ENCODE results near the gene PCNT.
"Not testable (repeated sequence)": the region's sequence is repeated elsewhere in the genome, so short reads cannot be mapped to it uniquely, and the experiment has no call there.

PCNT gene

DNA sequence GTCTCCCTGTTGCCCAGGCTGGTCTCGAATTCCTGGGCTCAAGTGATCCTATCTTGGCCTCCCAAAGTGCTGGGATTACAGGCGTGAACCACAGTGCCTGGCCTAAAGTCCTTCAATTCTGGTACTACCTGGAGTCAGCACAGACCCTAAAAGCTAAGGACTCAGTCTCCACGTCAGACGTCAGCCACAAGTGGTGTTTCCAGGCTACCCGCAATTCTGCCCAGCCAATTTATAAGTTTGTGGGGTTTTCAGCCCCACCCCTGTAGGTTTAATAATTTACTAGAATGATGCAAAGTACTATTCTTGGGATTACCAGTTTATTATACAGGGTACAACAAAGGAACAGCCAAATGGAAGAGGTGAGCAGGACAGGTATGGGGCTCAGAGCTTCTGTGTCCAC lies 124.2 kb downstream of the PCNT start:
- DNase-seq (ENCODE audit: low read depth in 4 of 4, low spot score in 1 of 4) = no peak

DNA sequence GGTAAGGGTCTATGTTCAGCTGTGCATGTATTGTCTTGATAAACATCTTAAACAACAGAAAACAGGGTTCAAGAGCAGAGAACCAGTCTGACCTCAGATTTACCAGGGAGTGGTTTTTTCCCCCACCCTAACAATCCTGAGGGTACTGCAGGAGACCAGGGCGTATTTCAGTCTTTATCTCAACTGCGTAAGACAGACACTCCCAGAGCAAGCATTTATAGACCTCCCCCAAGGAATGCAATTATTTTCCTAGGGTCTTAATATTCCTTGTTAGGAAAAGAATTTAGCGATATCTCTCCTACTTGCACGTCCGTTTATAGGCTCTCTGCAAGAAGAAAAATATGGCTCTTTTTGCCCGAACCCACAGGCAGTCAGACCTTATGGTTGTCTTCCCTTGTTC lies 124.9 kb downstream of the PCNT start:
- not testable (repeated sequence) for DNase-seq (ENCODE audit: low read depth in 4 of 4, low spot score in 1 of 4)

DNA sequence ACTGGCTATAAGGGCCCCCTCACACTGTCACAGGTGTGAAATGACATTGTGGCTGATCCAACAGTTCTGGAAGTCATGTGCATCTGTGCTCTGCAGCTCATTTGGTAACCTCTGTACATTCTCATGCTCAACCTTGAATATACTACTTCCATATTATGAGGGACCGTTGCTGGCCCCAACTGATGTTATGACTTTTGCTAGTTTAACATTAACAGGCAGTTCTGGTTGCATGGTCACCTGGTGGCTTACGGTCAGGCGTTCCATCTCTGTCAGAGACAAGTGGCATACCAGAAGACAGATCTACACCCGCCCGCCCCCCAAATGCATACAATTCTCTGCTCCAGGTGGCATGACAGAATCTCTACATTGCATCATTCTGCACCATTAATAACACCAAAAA lies 128.8 kb downstream of the PCNT start:
- no peak for DNase-seq (ENCODE audit: low read depth in 4 of 4, low spot score in 1 of 4)

DNA sequence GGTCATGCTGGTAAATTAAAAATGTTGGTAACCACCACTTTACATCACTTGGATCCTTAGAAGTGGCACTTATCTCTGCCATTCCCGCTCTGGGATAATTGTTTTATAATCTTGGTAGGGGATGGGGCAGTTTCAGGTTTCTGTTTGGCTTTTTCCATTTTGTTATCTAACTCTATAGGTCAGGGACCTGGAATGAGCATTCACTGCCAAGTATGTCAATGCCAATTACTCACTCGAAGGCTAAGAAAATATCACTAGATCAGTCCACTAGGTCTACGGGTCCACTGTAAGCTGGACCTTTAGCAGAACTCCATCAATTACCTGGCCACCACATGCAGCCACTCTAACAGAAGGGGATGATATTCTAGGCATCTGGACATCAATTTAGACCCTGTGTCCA lies 130.2 kb downstream of the PCNT start:
- no peak for DNase-seq (ENCODE audit: low read depth in 4 of 4, low spot score in 1 of 4)

DNA sequence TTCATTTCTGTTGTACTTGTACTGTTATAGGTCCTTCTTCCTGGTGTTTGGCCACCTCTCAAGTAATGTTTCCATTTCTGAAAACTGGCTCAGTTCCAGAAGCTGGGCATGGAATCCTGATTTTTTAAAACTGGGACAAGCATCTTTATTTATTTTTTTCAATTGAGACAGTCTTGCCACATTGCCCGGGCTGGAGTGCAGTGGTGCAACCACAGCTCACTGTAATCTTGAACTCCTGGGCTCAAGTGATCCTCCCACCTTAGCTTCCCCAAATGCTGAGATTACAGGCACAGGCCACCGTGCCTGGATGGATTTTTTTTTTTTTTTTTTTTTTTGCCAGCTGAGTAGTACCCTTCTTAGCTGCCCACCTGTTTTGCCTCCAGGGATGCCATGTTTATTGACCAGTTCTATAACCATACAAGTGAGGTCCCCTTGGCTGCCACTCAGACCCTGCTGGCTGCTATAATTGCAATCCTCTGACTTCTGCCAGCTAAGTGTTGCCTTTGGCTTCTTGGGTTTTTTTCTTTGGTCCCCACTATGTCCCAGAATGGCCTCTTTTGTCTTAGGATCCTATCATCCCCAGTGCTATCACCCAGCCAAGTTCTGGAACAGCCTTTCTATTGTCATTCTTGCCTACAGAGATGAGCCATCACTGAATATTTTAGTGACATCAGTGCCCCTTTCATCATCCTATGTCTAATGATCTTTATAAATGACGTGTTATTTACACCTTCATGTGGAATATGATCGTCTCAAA lies 130.9 kb downstream of the PCNT start:
- no peak for DNase-seq (ENCODE audit: low read depth in 4 of 4, low spot score in 1 of 4)

DNA sequence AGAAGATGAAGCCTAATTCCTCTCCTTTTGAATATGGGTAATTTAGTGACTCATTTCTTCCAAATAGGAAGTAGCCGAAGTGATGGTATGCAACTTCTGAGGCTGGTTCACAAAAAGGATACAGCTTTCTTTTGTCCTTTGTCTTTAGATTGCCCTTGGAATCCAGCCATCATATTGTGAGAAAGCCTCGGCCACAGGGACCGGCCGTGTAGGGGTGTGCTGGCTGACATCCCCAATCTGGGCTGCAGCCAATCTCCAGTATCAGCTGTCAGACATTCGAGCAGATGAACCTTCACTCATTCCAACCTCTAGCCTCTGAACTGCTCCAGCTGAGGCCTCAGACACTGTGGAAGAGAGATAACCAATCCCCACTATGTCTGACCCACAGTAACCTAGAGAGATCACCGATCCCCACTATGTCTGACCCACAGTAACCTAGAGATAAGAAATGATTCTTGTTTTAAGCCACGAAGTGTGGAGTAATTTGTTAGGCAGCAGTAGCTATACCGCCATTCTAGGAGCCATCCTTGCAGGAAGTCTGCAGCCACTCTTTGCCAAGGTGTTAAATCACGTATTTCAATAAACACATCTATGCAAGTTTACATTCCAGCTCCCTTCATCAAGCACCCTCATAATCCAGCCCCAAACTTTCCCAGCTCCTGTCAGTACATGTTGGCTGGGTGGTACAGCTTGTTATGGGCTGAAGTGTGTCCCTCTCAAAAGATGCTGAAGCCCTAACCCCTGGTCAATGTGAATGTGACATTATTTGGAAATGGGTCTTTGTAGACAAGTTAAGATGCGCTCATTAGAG lies 131.8 kb downstream of the PCNT start:
- no peak for DNase-seq (ENCODE audit: low read depth in 4 of 4, low spot score in 1 of 4)

DNA sequence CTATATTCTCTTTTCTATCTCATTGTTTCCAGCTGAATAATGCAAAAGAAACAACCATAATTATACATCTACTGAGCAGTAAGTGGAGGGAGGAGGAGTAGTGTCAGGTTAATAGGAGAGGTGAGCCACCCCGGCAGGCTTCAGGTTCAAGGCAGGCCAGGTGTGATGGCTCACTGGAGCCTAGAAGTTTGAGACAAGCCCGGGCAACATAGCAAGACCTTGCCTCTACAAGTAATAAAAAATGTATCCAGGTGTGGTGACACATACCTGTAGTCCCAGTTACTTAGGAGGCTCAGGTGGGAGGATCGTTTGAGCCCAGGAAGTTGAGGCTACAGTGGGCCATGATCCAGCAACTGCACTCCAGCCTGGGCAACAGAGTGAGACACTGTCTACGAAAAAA lies 132.8 kb downstream of the PCNT start:
- no peak for DNase-seq (ENCODE audit: low read depth in 4 of 4, low spot score in 1 of 4)

DNA sequence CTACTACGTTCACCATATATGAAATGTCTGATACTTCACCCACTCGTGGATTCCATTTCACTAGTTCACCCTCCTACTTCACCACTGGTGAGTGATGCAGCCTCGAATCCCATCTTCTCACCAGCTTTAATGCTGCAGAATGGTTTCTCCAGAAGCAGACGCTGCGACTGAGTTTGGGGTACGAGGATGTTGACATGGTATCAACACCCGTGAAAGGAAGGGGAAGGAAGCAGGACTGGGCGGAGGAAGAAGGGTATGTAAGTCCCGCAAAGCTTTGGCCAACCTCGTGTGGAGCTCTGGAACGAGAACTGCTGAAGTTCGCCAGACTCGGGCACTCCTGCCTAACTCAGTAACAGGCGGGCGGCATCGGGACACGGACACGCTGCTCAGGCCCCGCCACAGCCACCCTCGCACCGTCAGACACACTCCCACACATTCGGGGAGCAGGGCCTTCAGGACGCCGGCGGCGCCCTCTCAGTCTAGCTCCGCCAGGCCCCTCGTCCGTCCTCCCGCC lies 133.9 kb downstream of the PCNT start:
- DNase-seq (ENCODE audit: low read depth in 4 of 4, low spot score in 1 of 4) = no peak

DNA sequence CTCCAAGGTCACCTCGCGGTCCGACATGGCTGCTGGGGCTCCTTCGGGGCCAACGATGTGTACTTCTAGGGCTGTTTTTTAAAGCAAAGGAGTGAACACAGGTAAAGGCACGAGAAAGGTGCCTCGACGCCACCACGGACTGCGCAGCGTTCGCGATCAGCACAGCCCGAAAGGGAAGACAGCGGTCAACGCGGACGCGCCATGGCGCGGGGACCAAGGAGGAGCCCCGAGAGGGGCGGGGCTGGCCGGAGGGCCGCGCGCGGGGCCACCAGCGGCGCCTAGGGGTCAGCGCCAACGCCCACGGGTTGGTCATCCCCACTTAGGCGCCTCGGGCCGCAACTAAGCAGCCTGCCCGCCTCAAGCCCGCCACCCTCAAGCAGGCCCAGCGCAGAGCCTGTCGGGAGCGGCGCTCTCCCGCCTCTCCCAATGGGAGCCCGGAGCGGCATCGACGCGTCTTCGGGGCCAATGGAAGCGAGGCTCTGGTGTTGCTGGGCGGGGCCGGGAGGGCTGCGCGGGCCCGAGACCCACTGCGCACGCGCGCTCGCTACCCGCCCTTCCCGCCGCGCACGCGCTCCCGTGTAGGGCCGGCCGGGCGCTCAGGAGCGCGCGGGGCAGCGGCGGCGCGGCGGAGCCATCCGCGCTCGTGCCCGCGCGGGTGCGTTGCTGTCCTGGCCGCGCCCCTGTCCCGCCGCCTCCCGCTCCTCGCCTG lies 134.5 kb downstream of the PCNT start, which contains the start of gene DIP2A:
TSS of gene DIP2A (plus strand) at position 577 of the 709 bp plus-strand sequence. CDS start 241 bp downstream, outside the sequence.
- peak; percentile 82 to 87 (median 86) for DNase-seq (ENCODE audit: low read depth in 4 of 4, low spot score in 1 of 4)

DNA sequence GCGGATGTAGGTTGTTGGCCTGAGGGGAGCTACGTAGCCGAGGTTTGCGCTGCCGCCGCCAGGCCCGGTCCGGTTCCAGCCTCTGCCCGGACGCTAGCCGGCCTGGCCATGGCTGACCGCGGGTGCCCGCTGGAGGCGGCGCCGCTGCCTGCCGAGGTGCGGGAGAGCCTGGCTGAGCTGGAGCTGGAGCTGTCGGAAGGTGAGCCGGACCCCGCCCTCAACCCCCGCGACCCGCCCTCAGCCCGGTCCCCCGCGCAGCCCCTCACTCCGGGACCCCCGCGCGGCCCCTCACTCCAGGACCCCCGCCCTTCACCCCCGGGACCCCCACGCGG lies 135.0 kb downstream of the PCNT start:
- no peak for DNase-seq (ENCODE audit: low read depth in 4 of 4, low spot score in 1 of 4)

DNA sequence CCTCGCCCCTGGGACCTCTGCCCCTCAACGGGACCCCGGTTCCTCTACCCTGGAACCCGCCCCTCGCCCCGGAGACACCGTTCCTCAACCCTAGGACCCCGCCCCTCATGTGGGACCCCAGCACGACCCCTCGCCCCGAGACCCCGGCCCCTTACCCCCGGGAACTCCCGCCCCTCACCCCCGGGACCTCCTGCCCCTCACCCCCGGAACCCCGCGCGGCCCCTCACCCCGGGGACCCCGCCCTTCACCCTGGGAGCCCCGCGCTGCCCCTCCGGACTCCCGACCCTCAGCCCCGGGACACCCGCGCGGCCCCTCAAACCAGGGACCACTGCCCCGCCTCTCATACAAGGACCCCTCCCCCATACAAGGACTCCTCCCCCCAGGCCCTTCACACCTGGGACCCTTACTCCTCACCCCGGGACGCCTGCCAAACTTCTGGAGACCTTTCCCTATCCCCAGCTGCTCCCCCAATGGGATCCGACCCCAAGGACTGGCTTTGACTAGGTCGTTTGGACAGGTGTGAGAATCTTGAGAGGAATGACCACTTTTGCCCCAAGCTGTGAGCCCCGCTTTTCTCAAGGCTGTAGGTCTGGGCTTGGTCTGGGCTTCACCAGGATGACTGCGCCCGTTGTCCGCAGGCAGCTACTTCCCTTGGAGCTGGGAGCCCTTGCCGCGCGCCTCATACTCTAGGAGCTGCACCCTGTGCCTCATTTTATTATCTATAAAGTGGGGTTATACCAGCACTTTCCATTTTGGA lies 135.6 kb downstream of the PCNT start:
- no peak for DNase-seq (ENCODE audit: low read depth in 4 of 4, low spot score in 1 of 4)

DNA sequence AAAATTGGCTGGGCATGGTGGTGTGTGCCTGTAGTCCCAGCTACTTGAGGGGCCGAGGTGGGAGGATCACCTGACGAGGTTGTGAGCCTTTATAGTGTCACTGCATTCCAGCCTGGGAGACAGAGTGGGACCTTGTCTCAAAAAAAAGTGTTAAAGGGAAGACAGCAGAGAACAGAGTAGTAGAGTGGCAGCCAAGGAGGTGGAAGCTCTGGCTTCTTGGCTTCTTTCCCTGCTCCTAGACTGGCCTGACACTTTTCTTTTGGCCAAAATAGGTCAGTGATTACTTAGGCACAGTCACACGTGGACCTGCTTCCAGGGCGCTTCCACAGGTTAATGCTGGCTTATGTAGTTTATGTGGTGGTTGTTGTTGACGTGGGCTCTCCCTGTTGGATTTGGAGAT lies 138.0 kb downstream of the PCNT start:
- DNase-seq (ENCODE audit: low read depth in 4 of 4, low spot score in 1 of 4) = no peak

DNA sequence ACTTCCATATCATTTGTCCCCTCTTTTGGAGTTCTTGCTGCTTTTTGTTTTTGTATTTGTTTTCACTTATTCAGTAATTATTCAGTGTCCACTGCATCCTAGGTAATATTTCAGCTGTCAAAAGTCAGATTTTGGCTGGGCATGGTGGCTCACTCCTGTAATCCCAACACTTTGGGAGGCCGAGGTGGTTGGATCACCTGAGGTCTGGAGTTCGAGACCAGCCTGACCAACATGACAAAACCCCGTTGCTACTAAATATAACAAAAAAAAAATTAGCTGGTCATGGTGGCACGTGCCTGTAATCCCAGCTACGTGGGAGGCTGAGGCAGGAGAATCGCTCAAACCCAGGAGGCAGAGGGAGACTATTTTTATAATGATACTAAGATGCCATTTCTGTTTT lies 141.2 kb downstream of the PCNT start:
- DNase-seq (ENCODE audit: low read depth in 4 of 4, low spot score in 1 of 4) = not testable (repeated sequence)

DNA sequence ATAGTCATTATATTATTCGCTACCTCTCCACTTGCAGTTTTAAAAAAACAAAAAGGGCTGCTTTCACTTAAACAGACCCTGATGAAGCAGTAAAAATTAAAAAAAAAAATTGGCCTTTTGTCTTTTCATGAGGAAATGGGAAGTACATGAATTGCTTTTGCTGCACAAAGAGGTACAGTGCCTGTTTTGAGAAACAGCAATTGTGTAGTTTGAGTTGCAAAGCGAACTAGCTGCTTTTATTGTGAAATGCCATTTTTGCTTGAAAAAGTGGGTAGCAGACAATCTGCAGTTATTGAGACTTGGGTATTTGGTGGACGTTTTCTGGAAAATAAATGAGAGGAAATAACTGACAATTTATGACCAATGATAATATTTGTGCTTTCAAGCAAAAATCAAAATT lies 141.7 kb downstream of the PCNT start:
- DNase-seq (ENCODE audit: low read depth in 4 of 4, low spot score in 1 of 4) = no peak

DNA sequence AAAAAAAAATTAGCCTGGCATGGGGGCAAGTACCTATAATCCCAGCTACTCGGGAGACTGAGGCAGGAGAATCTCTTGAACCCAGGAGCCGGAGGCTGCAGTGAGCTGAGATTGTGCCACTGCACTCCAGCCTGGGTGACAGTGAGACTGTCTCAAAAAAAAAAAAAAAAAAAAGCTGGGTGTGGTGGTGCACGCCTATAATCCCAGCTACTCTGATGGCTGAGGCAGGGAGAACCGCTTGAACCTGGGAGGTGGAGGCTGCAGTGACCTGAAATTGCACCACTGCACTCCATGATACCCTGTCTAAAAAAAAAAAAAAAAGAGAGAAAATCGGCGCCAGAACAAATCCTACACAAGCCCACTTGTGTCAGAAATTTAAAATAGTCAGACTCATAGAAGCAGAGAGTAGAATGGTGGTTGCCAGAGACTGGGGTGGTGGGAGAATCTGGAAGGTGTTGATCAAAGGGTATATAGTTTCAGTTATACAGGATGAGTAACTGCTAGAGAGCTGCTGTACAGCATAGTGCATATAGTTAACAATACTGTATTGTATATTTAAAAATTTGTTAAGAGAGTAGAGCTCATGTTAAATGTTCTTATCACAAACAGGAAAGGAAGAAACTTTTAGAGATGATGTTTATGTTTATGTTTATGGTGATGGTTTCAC lies 144.3 kb downstream of the PCNT start:
- DNase-seq (ENCODE audit: low read depth in 4 of 4, low spot score in 1 of 4) = no peak

DNA sequence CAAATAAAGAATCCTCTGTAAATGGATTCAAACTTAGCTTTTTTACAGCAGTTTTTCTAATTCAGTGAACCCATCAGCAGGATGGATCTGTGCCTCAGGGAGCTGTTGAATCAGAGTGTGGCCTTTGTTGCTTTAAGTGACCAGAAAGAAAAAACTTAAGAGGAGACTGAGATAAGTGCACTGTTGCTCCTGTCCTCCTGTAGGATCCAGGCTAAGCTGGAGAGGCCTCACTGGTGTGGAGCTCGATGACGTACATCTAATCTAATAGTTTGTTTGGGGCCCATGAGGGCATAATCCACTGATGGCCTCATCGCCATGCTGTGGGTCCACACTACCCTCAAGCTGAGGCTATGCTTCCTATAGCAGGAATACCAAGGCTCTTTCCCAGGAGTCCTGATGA lies 145.3 kb downstream of the PCNT start:
- no peak for DNase-seq (ENCODE audit: low read depth in 4 of 4, low spot score in 1 of 4)

DNA sequence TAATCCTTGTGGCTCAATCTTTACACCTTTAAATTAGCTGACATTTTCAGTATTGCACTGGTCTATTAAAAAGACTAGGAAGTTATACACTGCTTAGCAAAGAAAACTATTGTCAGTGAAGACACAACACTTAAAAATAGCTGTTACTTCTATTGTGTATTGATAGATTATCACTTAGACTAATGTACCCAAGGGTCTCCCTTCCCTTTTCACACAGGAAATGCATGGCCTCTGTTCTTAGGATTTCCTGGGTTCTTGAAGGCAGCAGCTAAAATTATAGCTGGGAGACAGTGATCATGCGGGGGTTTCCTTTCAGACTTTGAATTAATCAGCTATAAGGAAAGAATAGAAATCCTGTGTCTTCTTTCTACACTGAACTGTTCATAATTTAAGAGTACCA lies 147.6 kb downstream of the PCNT start:
- no peak for DNase-seq (ENCODE audit: low read depth in 4 of 4, low spot score in 1 of 4)

DNA sequence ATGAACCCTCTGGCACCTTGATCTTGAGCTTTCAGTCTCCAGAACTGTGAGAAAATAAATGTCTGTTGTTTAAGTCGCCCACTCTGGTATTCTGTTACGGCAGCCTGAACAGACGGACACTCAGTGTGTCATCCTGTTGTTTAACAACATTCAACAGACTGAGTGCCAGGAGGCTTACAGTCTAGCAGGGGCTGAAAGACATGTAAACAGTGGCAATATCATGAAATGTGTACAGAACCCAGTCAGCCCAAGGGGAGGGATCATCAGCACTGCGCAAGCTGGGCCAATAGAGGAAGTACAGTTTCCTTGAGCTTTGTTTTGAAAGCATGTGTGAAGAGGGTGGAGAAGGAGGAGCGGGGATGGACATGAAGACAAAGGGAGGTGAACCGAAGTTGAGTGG lies 148.3 kb downstream of the PCNT start:
- no peak for DNase-seq (ENCODE audit: low read depth in 4 of 4, low spot score in 1 of 4)

DNA sequence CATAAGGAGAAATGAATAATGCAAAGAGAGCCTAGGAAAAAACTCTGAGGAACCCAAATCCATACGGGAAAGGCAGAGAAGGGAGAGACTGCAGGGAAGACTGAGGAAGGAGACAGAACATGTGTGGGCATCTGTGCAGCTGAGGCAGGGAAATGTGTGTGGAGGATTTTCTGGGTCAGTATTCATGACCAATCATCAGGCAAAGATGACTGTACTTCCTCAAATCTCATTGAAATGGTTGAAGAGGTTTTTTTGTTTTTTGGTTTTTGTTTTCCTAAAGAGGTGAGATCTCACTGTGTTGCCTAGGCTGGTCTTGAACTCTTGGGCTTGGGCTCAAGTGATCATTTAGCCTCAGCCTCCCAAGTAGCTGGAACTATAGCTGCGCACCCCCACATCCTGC lies 150.4 kb downstream of the PCNT start:
- DNase-seq (ENCODE audit: low read depth in 4 of 4, low spot score in 1 of 4) = no peak

DNA sequence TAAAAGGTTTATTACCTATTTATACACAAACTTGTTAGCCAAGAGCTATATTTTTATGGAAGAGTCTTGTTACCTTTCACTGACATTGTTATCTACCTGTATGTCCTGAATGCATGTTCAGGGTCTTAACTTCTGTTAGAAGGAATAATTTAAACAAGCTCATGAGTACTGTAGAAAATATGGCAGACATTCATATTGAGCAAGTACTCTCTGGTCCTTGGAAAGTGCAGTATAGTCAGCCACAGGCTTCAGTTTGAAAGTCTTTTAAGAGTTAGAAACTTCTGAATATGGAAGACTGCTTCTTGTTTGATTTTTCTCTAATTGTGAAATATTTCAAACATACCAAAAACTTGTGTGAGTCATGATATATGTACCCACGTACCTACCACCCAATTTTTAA lies 151.3 kb downstream of the PCNT start:
- no peak for DNase-seq (ENCODE audit: low read depth in 4 of 4, low spot score in 1 of 4)

DNA sequence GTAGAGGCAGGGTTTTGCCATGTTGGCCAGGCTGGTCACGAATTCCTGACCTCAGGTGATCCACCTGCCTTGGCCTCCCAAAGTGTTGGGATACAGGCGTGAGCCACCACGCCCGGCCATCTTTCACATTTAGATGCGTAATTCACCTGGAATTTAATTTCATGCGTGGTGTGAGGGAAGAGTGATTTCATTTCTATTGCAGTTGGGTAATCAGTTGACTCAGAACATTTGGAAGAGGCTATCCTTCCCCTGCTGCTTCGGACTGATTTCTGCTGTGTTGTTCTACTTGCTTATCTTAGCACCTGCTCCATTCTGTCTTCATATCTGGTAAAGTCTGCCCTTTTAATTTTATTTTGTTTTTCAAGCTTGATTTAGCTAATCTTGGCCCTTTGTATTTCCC lies 153.8 kb downstream of the PCNT start:
- DNase-seq (ENCODE audit: low read depth in 4 of 4, low spot score in 1 of 4) = no peak
